H1 (cell line): ENCODE measurements around the gene CEP104. TPM values are rescaled to one million over a fixed set of nuclear protein-coding genes. Genes with fewer than 3 reads are reported as not detected.

Source experiments
- CTCF ChIA-PET: fragments of 300-600 bp; sonication (Branson Sonifier 250); formaldehyde crosslinking; loops from one replicate; lab custom pipeline; 2021; ENCODE audit not compliant: partially characterized antibody; lab: Charles Lee
- POLR2A ChIA-PET: fragments of 300-600 bp; sonication (Branson Sonifier 250); formaldehyde crosslinking; loops from one replicate; lab custom pipeline; 2021; ENCODE audit warnings: inconsistent platforms; ENCODE audit not compliant: partially characterized antibody; lab: Charles Lee
- DNase-seq, 2 experiments: peaks; one replicate each; pipeline versions ENCODE4 v3.0.0 to v3.0.0-alpha.2; 2010 to 2022; ENCODE audit warnings: low spot score in 2 of 2, low read depth in 1 of 2, mixed read lengths in 1 of 2
- FAIRE-seq: peaks from 2 replicates; lab custom pipeline; 2011; peaks lifted over from hg19 to GRCh38; lab: Jason Lieb, UNC
- H2AFZ ChIP-seq: 2 replicates; pipeline ENCODE4 v1.8.1; 2012; ENCODE audit warnings: low read length, inconsistent platforms
- H2AK5ac ChIP-seq: 2 replicates; pipeline ENCODE4 v1.6.1; 2013; ENCODE audit warnings: low read depth, low read length
- H2BK120ac ChIP-seq: replicated peaks from 2 replicates; pipeline ENCODE3; 2013; ENCODE audit warnings: low read depth, low read length, inconsistent platforms
- H2BK12ac ChIP-seq: 2 replicates; pipeline ENCODE4 v1.6.1; 2013; ENCODE audit warnings: low read depth, low read length
- H2BK15ac ChIP-seq: 2 replicates; pipeline ENCODE4 v1.6.1; 2013; ENCODE audit warnings: low read length
- H2BK20ac ChIP-seq: 2 replicates; pipeline ENCODE4 v1.6.1; 2013; ENCODE audit warnings: low read length
- H2BK5ac ChIP-seq: 2 replicates; pipeline ENCODE4 v1.6.1; 2013; ENCODE audit warnings: low read depth, low read length
- H3K14ac ChIP-seq: 2 replicates; pipeline ENCODE4 v1.6.1; 2013; ENCODE audit warnings: inconsistent platforms; ENCODE audit not compliant: insufficient read length
- H3K18ac ChIP-seq: 2 replicates; pipeline ENCODE4 v1.6.1; 2013; ENCODE audit warnings: low read length; ENCODE audit errors: extremely low read depth
- H3K23ac ChIP-seq: 2 replicates; pipeline ENCODE4 v1.6.1; 2013; ENCODE audit warnings: inconsistent platforms; ENCODE audit not compliant: insufficient read length
- H3K23me2 ChIP-seq: 2 replicates; pipeline ENCODE4 v1.6.1; 2013; ENCODE audit warnings: low read depth, low read length
- H3K27ac ChIP-seq: 2 replicates; pipeline ENCODE4 v1.6.1; 2011; ENCODE audit warnings: low read depth, low read length, inconsistent platforms
- H3K27me3 ChIP-seq, 4 experiments: replicated peaks in 1 of 4; 1 replicate in 1 of 4; 2 replicates in 3 of 4; pipeline versions ENCODE4 v1.6.1 to v1.8.1; 2011 to 2013; ENCODE audit warnings: low read length in 3 of 4, mild to moderate bottlenecking in 3 of 4, inconsistent platforms in 2 of 4, mixed read lengths in 2 of 4, moderate library complexity in 1 of 4; ENCODE audit not compliant: control insufficient read depth in 3 of 4, insufficient read depth in 3 of 4; ENCODE audit errors: extremely low read depth in 1 of 4
- H3K36me3 ChIP-seq, 4 experiments: 2 replicates each; pipeline versions ENCODE4 v1.6.1 to v1.8.1; 2011 to 2013; ENCODE audit warnings: mild to moderate bottlenecking in 4 of 4, low read length in 3 of 4, moderate library complexity in 2 of 4, control low read depth in 1 of 4, inconsistent platforms in 1 of 4; ENCODE audit not compliant: insufficient read depth in 4 of 4, control insufficient read depth in 2 of 4
- H3K4ac ChIP-seq: replicated peaks from 2 replicates; pipeline ENCODE3; 2013; ENCODE audit warnings: low read length, low read depth, mixed read lengths, inconsistent platforms; ENCODE audit not compliant: insufficient read length
- H3K4me1 ChIP-seq, 4 experiments: replicated peaks in 1 of 4; 1 replicate in 1 of 4; 2 replicates in 3 of 4; pipeline versions ENCODE4 v1.6.1 to v1.8.1; 2011 to 2013; ENCODE audit warnings: low read length in 3 of 4, inconsistent platforms in 2 of 4, mixed read lengths in 1 of 4; ENCODE audit not compliant: insufficient read depth in 4 of 4, control insufficient read depth in 3 of 4
- H3K4me2 ChIP-seq, 2 experiments: 2 replicates each; pipeline versions ENCODE4 v1.6.1 to v1.8.1; 2011 to 2013; ENCODE audit warnings: low read depth in 2 of 2, low read length in 2 of 2, control low read depth in 1 of 2, inconsistent platforms in 1 of 2, mild to moderate bottlenecking in 1 of 2; ENCODE audit not compliant: insufficient read depth in 1 of 2
- H3K4me3 ChIP-seq, 4 experiments: fragments of 200-600, 300-600 bp in 1 of 4; sonication (generic), shearing (Covaris generic), sonication (Bioruptor Twin) in 1 of 4; 2 replicates each; pipeline versions ENCODE4 v1.5.1 to v1.8.1; 2011 to 2016; ENCODE audit warnings: low read length in 4 of 4, low read depth in 3 of 4, control low read depth in 2 of 4, inconsistent platforms in 2 of 4, mild to moderate bottlenecking in 2 of 4, mixed read lengths in 1 of 4, moderate library complexity in 1 of 4; ENCODE audit not compliant: insufficient read depth in 2 of 4; ENCODE audit errors: extremely low read depth in 1 of 4
- H3K56ac ChIP-seq: replicated peaks from 2 replicates; pipeline ENCODE3; 2013; ENCODE audit warnings: low read depth, mild to moderate bottlenecking, mixed read lengths, low read length, inconsistent platforms; ENCODE audit not compliant: insufficient read length
- H3K79me1 ChIP-seq: 2 replicates; pipeline ENCODE4 v1.6.1; 2013; ENCODE audit warnings: low read depth, low read length, control low read depth
- H3K79me2 ChIP-seq, 2 experiments: 2 replicates each; pipeline versions ENCODE4 v1.6.1 to v1.8.1; 2012 to 2013; ENCODE audit warnings: low read length in 2 of 2, mild to moderate bottlenecking in 2 of 2, inconsistent platforms in 1 of 2; ENCODE audit not compliant: insufficient read depth in 2 of 2, control insufficient read depth in 1 of 2
- H3K9ac ChIP-seq, 4 experiments: replicated peaks in 1 of 4; 1 replicate in 1 of 4; 2 replicates in 3 of 4; pipeline versions ENCODE4 v1.6.1 to v1.8.1; 2011 to 2013; ENCODE audit warnings: low read depth in 3 of 4, low read length in 3 of 4, control low read depth in 2 of 4, mild to moderate bottlenecking in 2 of 4, moderate library complexity in 2 of 4, inconsistent platforms in 1 of 4; ENCODE audit errors: extremely low read depth in 1 of 4
- H3K9me3 ChIP-seq, 2 experiments: 2 replicates each; pipeline versions ENCODE4 v1.6.1 to v1.8.1; 2012 to 2013; ENCODE audit warnings: mild to moderate bottlenecking in 2 of 2, moderate library complexity in 2 of 2, control low read depth in 1 of 2, inconsistent platforms in 1 of 2, low read depth in 1 of 2, low read length in 1 of 2, mixed read lengths in 1 of 2; ENCODE audit not compliant: insufficient read depth in 2 of 2
- H4K20me1 ChIP-seq, 2 experiments: replicated peaks in 1 of 2; 2 replicates each; pipeline versions ENCODE3 to v1.8.1; 2011 to 2013; ENCODE audit warnings: inconsistent platforms in 2 of 2, low read length in 2 of 2, mild to moderate bottlenecking in 1 of 2; ENCODE audit not compliant: insufficient read depth in 2 of 2, control insufficient read depth in 1 of 2
- H4K5ac ChIP-seq: 2 replicates; pipeline ENCODE4 v1.6.1; 2013; ENCODE audit warnings: low read length, low read depth, mixed read lengths, inconsistent platforms; ENCODE audit not compliant: insufficient read length
- H4K8ac ChIP-seq: 2 replicates; pipeline ENCODE4 v1.8.0; 2013; ENCODE audit warnings: mild to moderate bottlenecking, moderate library complexity, low read length, inconsistent platforms; ENCODE audit not compliant: insufficient read depth; ENCODE audit errors: extremely low read depth
- H4K91ac ChIP-seq: replicated peaks from 2 replicates; pipeline ENCODE3; 2013; ENCODE audit warnings: low read length, mixed read lengths, inconsistent platforms; ENCODE audit not compliant: insufficient read length
- BCL11A ChIP-seq, 2 experiments: IDR thresholded peaks; one replicate each; pipeline ENCODE4 v1.6.1; 2011; ENCODE audit warnings: low read depth in 2 of 2, low read length in 2 of 2, mild to moderate bottlenecking in 2 of 2
- CBX8 ChIP-seq: fragments of 300-800, 300-1000 bp; sonication (generic); IDR thresholded peaks from 2 replicates; pipeline ENCODE4 v1.7.1; 2016; ENCODE audit warnings: low read depth, low read length, borderline replicate concordance
- CEBPB ChIP-seq: IDR thresholded peaks from 2 replicates; pipeline ENCODE4 v1.6.1; 2012; ENCODE audit warnings: low read depth, low read length
- CHD1 ChIP-seq: IDR thresholded peaks from 2 replicates; pipeline ENCODE4 v1.6.1; 2012; ENCODE audit warnings: low read depth, low read length, improper control_type of control experiment
- CHD2 ChIP-seq: IDR thresholded peaks from 2 replicates; pipeline ENCODE4 v1.6.1; 2012; ENCODE audit warnings: low read length, improper control_type of control experiment
- CREB1 ChIP-seq: IDR thresholded peaks from 2 replicates; pipeline ENCODE4 v1.6.1; 2012; ENCODE audit warnings: inconsistent platforms
- EZH2 ChIP-seq: fragments of 200-600 bp; sonication (generic); IDR thresholded peaks from 2 replicates; pipeline ENCODE4 v1.7.1; 2012; ENCODE audit warnings: low read depth, mild to moderate bottlenecking, moderate library complexity, low read length, inconsistent platforms; ENCODE audit not compliant: severe bottlenecking
- HDAC6 ChIP-seq: IDR thresholded peaks from one replicate; pipeline ENCODE4 v1.7.1; 2012; ENCODE audit warnings: low read depth, mild to moderate bottlenecking, inconsistent platforms, low read length, moderate library complexity
- MAFK ChIP-seq: IDR thresholded peaks from 2 replicates; pipeline ENCODE4 v1.6.1; 2012; ENCODE audit warnings: low read depth, mild to moderate bottlenecking, improper control_type of control experiment, low read length
- NANOG ChIP-seq: IDR thresholded peaks from 2 replicates; pipeline ENCODE4 v1.6.1; 2011; ENCODE audit warnings: low read length, low read depth, mild to moderate bottlenecking, inconsistent platforms; ENCODE audit not compliant: insufficient read depth, poor library complexity, severe bottlenecking
- SP2 ChIP-seq: IDR thresholded peaks from 2 replicates; pipeline ENCODE4 v1.6.1; 2012; ENCODE audit warnings: mild to moderate bottlenecking, low read length, inconsistent platforms
- SUZ12 ChIP-seq: fragments of 200-600 bp; sonication (generic); IDR thresholded peaks from 2 replicates; pipeline ENCODE4 v1.6.1; 2012; ENCODE audit warnings: mild to moderate bottlenecking, inconsistent platforms, low read length, moderate library complexity, mixed read lengths
- TBP ChIP-seq: IDR thresholded peaks from 2 replicates; pipeline ENCODE4 v1.6.1; 2011; ENCODE audit warnings: low read depth, low read length, improper control_type of control experiment
- ZNF274 ChIP-seq: IDR thresholded peaks from 2 replicates; pipeline ENCODE4 v1.7.0; 2012; ENCODE audit warnings: low read length, borderline replicate concordance; ENCODE audit errors: extremely low read depth
- WGBS, 2 experiments: shearing (Covaris generic) in 1 of 2; methylation state at CpG; one replicate each; pipeline versions ENCODE4 v1.1.6 to v1.1.7; 2013 to 2015; ENCODE audit warnings: low lambda C conversion rate in 2 of 2, mixed read lengths in 2 of 2, inconsistent platforms in 1 of 2, low coverage in 1 of 2, missing lambda C conversion rate in 1 of 2; ENCODE audit not compliant: insufficient replicate concordance in 2 of 2, insufficient coverage in 1 of 2, insufficient read length in 1 of 2; ENCODE audit errors: extremely low coverage in 1 of 2, missing lambda C conversion rate in 1 of 2; 5-methylcytosine and 5-hydroxymethylcytosine counted together
- polyA plus RNA-seq, 7 experiments: library from polyadenylated mRNA; depleted of rRNA in 3 of 7; stranded (reverse) in 5 of 7; unstranded in 2 of 7; fragments of >200 nt in 5 of 7; fragments of 200-250 nt in 2 of 7; gene quantifications; 1 replicate in 5 of 7; 2 replicates in 1 of 7; 4 replicates in 1 of 7; pipeline versions ENCODE4 v1.2.1 to v1.2.3, GENCODE V29; 2011 to 2013; ENCODE audit warnings: missing spikeins in 2 of 7, mixed read lengths in 2 of 7
- total RNA-seq: library from RNA; stranded (reverse); fragmentation: NEBNext Ultra II Directional; extraction: Animal tissue kit (Norgen Biotek cat#: 25700); gene quantifications from 2 replicates; pipeline ENCODE4 v1.2.1, GENCODE V29; 2021
- TF ChIP-seq, protein P1 (sequence below): IDR thresholded peaks from 2 replicates; pipeline ENCODE4 v1.6.1; 2011; ENCODE audit warnings: low read depth, mild to moderate bottlenecking, low read length; ENCODE audit not compliant: insufficient read depth

Gene CEP104
- total and polyA plus RNA-seq, 2 of the 8 experiments (the other 6 are each of a cell fraction or from before 2014, with no cell fraction given), result 8.0 to 43.9 TPM

DNA sequence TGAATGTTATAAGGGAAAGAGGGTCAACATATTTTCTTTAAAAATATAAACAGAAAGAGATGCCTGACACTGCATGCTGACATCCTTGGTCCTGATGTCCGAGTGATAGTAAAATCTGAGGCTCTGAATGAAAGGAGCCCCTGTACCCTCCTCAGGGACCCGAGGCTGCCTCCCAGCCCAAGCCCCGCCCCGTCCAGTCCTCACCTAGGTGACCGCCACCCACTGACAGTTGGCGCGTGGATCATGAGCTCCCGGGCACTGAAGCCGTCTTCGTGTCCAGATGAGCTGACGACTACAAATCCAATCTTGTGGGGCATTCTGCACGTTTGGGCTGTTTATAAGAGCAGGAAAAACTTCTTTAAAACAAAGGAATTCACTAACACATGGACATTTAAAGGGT is 4.9 kb downstream of the CEP104 start:
- Histone ChIP-seq H3K56ac (no peak overlapping the region), H4K91ac (no peak overlapping the region), H3K27me3 (no peaks in the 10 kb centered on the region), H3K9me3 (no peaks in the 10 kb centered on the region), H3K4me2 (no peak overlapping the region), H3K4me3 (no peak overlapping the region), H3K4ac (no peak overlapping the region), H2BK20ac (no peak overlapping the region), H3K79me2 (peaks cover 0 to 16% of the 10 kb centered on the region in 2 experiments; a peak in 2 of 4 replicates), H2BK120ac (no peak overlapping the region), H3K9ac (no peak overlapping the region), H2AK5ac (no peak overlapping the region), H3K36me3 (peaks cover 0 to 12% (median 0%) of the 10 kb centered on the region in 4 experiments; a peak in 2 of 8 replicates), H2BK5ac (no peak overlapping the region), H3K18ac (no peak overlapping the region), H3K79me1 (peaks cover 5% of the 10 kb centered on the region; the same call in 1 of the 2 replicates), H3K4me1 (no peaks in the 10 kb centered on the region), H4K8ac (no peak overlapping the region), H2AFZ (no peak overlapping the region), H3K27ac (no peak overlapping the region), H2BK12ac (no peak overlapping the region), H3K14ac (no peak overlapping the region), H4K20me1 (peaks cover 2 to 3% of the 10 kb centered on the region in 2 experiments), H3K23me2 (peaks cover 4% of the 10 kb centered on the region; the same call in 1 of the 2 replicates), H2BK15ac (no peak overlapping the region), H3K23ac (no peak overlapping the region), H4K5ac (no peak overlapping the region)
- CTCF ChIA-PET, result no interaction called here
- DNase-seq (no peak), FAIRE-seq (no peak)
- POLR2A ChIA-PET, result no interaction called here
- 96% methylated on average over 12 of the region's 12 CpGs; no CpG with 5 or more reads in 1 of the 2 experiments for WGBS, 2 experiments
- no peak for TF ChIP-seq SP2
- no peak for TF ChIP-seq SUZ12
- TF ChIP-seq CEBPB, result no peak
- TF ChIP-seq, protein P1, sequence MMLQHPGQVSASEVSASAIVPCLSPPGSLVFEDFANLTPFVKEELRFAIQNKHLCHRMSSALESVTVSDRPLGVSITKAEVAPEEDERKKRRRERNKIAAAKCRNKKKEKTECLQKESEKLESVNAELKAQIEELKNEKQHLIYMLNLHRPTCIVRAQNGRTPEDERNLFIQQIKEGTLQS, result no peak
- TF ChIP-seq CHD1, result no peak
- no peak for TF ChIP-seq HDAC6
- no peak for TF ChIP-seq MAFK
- no peak for TF ChIP-seq ZNF274
- no peak for TF ChIP-seq CBX8
- TF ChIP-seq CREB1, result no peak
- TF ChIP-seq BCL11A (IDR thresholded peaks at IDR 0.05; ENCODE audit: low read depth in 2 of 2, low read length in 2 of 2), result no peak
- no peak for TF ChIP-seq CHD2
- no peak for TF ChIP-seq EZH2
- no peak for TF ChIP-seq TBP
- no peak for TF ChIP-seq NANOG
